Bone marrow (tissue), 2 donors: ENCODE data around the gene XYLT2.
"Not testable (repeated sequence)": the region's sequence is repeated elsewhere in the genome, so short reads cannot be mapped to it uniquely, and the experiment has no call there.

Source experiments
- DNase-seq, 2 donors: peaks; one replicate each; lab custom pipeline; 2025; lab: John Stamatoyannopoulos, UW

Gene XYLT2

GRCh38 chr17:50319306-50320004 lies 26.5 kb upstream of the XYLT2 start:
- DNase-seq, result no peak

- no peak for DNase-seq
These were observed 23.7 kb upstream of the XYLT2 start for GRCh38 chr17:50322271-50322670.

DNA sequence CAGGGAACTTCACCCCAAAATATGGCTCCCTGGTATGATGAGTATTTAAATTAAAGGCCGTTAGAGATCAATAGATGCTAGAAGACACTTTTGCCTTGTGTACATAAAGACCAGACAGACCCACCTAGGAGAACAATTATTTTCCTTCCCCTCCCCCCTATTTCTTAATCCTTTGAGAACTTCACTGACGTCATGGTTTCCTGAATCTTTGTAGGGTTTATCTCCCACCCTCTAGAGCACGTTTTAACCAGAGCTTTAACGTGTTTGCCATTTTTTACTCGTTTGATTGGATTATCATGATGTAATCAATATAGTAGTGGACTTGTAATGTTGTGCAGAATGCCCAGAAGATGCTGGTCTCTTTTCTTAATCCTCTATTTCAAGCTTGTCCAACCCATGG lies 22.9 kb upstream of the XYLT2 start:
- no peak for DNase-seq

GRCh38 chr17:50325906-50326305 lies 20.0 kb upstream of the XYLT2 start:
- no peak for DNase-seq

DNA sequence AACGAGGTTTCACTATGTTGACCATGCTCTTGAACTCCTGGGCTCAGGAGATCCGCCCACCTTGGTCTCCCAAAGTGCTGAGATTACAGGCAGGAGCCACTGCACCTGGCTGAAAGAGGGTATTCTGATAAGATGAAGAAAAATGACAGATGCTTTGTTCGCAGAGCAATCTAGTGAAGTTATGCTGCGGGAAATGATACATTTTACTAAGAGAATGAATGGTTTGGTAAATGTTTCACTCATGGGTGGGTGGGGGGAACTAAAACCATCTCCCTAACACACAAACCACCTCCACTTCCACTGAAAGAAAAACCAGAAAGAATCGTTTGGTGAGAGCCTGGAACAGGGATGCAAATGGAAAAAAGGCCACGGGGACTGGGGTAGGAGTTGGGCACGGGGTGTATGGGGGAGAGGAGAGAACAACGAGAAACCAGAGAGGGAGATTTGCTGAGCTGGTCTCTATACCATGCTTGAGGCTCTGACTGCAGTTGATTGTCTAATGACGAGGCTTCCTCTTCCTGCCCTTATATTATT lies 19.0 kb upstream of the XYLT2 start:
- DNase-seq, result no peak

DNA sequence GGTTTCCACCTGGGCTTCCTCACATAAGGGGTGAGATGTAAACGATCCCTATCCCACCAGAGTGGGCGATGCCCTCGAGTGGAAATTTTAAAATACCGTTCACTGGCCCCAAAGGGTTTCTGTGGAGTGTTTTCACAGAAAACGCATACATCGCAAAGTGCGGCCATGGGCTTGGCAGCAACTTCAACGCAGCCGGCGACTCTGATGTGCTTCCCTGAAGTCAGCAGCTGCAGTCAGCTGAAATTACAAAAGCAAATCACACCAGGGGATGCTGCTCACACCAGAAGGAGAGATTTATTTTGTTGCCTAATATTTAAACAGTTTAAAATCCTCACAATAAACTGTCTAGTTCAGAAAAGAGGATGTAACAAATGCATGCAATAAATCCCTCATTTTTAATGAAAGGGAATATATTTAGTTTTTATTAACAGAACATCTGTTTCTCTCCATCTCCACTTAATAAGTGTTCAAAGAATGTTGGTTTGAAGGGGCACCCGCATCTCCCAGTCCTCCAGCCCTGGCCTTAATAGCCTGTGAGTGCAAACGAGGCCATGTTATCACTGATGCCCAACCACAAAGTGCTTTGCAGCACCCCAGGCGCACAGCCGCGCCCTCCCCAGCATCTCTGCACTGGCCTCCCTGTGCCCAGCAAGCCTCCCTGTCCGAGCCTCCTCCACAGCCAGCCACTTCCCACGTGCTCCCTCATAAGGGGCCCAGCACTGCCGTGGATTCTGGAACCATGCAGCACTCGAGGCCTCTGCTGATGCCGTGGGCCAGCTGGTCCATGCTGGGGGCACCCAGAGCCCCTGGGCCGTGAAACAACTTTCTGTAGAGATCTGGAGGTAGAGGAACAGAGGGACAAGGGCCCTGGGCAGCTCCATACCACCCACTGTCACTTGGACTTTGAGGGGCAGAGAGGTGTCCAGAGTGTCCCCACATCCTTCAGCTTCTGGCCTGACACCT lies 17.3 kb upstream of the XYLT2 start:
- DNase-seq, result no peak

- no peak for DNase-seq
These were observed 16.2 kb upstream of the XYLT2 start for GRCh38 chr17:50329716-50330115.

GRCh38 chr17:50330151-50330775 lies 15.7 kb upstream of the XYLT2 start:
- DNase-seq, result no peak

DNA sequence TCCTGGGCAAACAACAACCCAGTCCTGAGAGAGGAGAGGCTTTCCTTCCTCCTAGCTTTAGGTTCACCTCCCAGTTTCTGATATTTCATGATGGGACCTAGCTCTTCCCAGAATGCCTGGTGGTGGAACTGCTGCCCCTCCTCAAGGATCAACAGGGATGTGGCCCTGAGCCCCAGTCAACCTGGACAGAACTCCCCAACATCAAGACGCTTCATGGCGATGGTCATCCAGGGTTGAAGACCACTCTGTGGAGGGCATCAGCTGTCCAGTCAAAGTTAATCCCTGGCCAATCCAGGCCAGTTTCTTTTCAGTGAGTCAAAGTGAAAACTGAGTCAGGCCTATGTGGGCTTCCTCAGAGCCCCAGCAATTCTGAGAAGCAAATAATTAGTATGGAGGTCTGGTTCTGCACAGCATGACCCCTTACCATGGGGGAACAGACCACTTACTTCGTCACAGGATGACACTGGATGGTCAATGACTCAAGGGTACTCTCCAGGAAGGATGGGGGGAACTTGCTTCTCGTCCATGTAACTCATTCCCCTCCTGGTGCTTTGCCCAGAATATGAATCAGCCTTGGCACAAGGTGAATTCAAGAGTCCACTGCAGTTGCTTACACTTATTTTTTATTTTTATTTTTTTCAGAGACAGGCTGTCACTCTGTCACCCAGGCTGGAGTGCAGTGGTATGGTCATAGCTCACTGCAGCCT lies 14.7 kb upstream of the XYLT2 start:
- DNase-seq, result no peak

DNA sequence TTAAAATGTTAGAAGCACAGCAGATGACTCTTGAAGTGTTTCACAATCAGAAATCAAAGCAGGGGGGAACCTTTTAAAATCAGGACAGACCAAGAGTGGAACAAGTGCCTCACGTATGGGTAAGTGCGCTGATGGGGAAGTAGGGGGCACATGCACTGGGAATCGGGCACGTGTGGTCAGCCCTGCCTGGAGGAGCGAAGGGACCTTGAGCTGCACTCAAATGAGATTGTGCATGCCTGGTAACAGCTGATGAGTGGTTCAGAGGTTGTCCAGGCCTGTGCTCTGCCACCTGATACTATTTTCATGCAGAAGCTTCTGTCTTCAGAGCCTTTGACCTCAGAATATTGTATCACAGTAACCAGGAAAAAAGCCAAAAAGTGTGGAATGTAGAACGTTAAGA lies 13.7 kb upstream of the XYLT2 start:
- DNase-seq, result no peak

GRCh38 chr17:50333291-50334057 lies 12.5 kb upstream of the XYLT2 start:
- DNase-seq, result not testable (repeated sequence)

DNA sequence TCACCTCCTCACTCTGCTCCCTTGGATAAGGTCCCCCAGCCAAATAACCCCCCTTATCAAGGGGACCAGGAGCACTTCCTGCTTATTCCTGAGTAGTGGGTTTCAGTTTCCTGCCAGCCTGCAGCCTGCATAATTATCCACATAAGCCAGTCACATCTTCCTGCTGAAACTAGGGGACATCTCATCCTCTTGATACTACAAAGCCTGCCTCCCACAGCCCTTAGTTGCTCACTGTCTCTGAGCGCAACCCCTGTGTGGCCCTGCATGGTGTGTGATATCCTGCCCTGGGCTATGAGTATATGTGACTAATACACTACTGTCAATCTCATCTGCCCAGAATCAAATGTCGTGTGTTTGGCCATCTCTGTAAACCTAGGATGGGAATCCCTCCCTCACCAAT lies 8.0 kb upstream of the XYLT2 start:
- no peak for DNase-seq

DNA sequence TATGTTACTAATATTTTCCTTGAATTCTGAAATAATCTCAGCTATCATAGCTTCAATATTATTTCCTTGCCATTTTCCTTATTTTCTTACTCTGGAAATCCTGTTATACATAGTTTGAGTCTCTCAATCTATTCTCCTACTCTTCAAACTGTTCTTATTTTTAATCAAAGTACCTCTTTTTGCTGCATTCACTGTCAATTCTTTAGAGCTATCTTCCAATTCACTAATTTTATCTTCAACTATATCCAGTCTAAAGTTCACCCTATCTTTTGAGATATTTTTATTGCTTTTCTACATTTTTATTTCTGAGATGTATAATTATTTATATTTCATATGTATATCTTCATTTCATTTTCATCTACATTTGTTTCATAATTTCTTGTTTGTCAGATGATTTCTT lies 7.3 kb upstream of the XYLT2 start:
- no peak for DNase-seq

DNA sequence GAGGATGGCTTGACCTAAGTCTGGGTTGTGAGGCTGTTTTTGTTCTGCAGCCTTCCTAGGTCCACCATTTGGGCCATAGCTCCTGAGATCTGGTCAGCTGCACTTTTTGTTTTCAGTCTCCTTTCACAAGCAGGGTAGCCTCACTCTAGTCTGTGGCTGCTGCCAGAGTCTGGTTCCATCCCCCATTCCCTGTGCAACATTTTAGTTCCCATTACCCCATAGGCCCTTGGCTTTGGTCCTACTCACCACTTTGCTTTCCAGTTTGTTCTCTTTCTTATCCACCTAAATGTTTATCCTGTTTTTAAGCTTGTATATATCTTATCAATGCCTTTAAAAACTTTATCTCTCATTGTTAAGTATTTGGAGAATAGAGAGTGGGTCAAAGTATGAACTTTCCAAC lies 6.5 kb upstream of the XYLT2 start:
- DNase-seq, result no peak

- no peak for DNase-seq
These were observed 1.1 kb upstream of the XYLT2 start for GRCh38 chr17:50344731-50345365.

GRCh38 chr17:50346313-50347116 lies 589 bp downstream of the XYLT2 start:
- DNase-seq, result no peak

GRCh38 chr17:50347117-50347893 lies 1.4 kb downstream of the XYLT2 start:
- DNase-seq, result no peak

GRCh38 chr17:50347894-50348291 lies 2.0 kb downstream of the XYLT2 start:
- no peak for DNase-seq
